GM23248 (cell line): ENCODE measurements around the gene MCEMP1.

Experiments
- EZH2 ChIP-seq: fragments of 200-600 bp; sonication (generic); IDR thresholded peaks from 2 replicates; pipeline ENCODE4 v1.6.1; 2018; ENCODE audit warnings: antibody characterized with exemption, mild to moderate bottlenecking; ENCODE audit not compliant: insufficient read depth, poor library complexity, severe bottlenecking
- EZH2phosphoT487 ChIP-seq: fragments of 200-600 bp; sonication (generic); IDR thresholded peaks from 2 replicates; pipeline ENCODE4 v1.6.1; 2018; ENCODE audit warnings: antibody characterized with exemption, moderate library complexity, mild to moderate bottlenecking, low read depth; ENCODE audit not compliant: insufficient read depth

- TF ChIP-seq EZH2 (no peak), EZH2phosphoT487 (no peak)
Measured at GRCh38 chr19:7636317-7636690, 40.6 kb upstream of the MCEMP1 start.
